Transverse colon (tissue), 4 donors: Measurements from ENCODE around the gene STK24. TPM values are rescaled to one million over a fixed set of nuclear protein-coding genes. Genes with fewer than 3 reads are reported as not detected.

Experiments
- DNase-seq: peaks from one replicate; pipeline ENCODE4 v3.0.0-alpha.2; 2019
- H3K27ac ChIP-seq, 4 donors: fragments of 200-600 bp; sonication (generic); 2 replicates each; pipeline ENCODE4 v1.5.1; 2016 to 2018; ENCODE audit warnings: inconsistent platforms in 4 of 4
- H3K27me3 ChIP-seq: fragments of 200-600 bp; sonication (generic); 2 replicates; pipeline ENCODE4 v1.5.1; 2017; ENCODE audit warnings: inconsistent platforms
- H3K36me3 ChIP-seq, 4 donors: fragments of 200-600 bp; sonication (generic); 2 replicates each; pipeline ENCODE4 v1.5.1; 2017 to 2019; ENCODE audit warnings: inconsistent platforms in 4 of 4
- H3K4me1 ChIP-seq, 4 donors: fragments of 200-600 bp; sonication (generic); 2 replicates each; pipeline ENCODE4 v1.5.1; 2017 to 2020; ENCODE audit warnings: inconsistent platforms in 4 of 4
- H3K4me3 ChIP-seq, 4 donors: fragments of 200-600 bp; sonication (generic); 1 replicate in 1 of 4; 2 replicates in 3 of 4; pipeline versions ENCODE4 v1.5.1 to v1.6.1; 2017 to 2019; ENCODE audit warnings: inconsistent platforms in 4 of 4
- H3K9me3 ChIP-seq, 2 donors: fragments of 200-600 bp; sonication (generic); 2 replicates each; pipeline ENCODE4 v1.5.1; 2017 to 2019; ENCODE audit warnings: inconsistent platforms in 2 of 2
- EP300 ChIP-seq: sonication (generic); formaldehyde crosslinking; IDR thresholded peaks from one replicate; pipeline ENCODE4 v1.6.1; 2017; ENCODE audit warnings: antibody characterized with exemption, low read depth
- POLR2A ChIP-seq: fragments of 450-650 bp; IDR thresholded peaks from one replicate; pipeline ENCODE4 v1.6.1; 2016; ENCODE audit warnings: antibody characterized with exemption, mild to moderate bottlenecking, moderate library complexity
- POLR2AphosphoS5 ChIP-seq, 3 donors: sonication (generic); formaldehyde crosslinking; IDR thresholded peaks; one replicate each; pipeline ENCODE4 v1.6.1; 2016; ENCODE audit warnings: antibody characterized with exemption in 3 of 3
- WGBS, 2 donors: methylation state at CpG; one replicate each; pipeline ENCODE4 v1.1.5; 2018; ENCODE audit warnings: low coverage in 1 of 2; 5-methylcytosine and 5-hydroxymethylcytosine counted together
- in situ Hi-C, 4 donors: fragments of 200-750 bp; cut with MboI; loops; one replicate each; pipeline versions ENCODE4 v1.15.0 to v1.15.1; 2017; ENCODE audit warnings: low sequenced_read_pairs in 3 of 4, low pct_ligation_motif_present in 1 of 4, low pct_unique_long_range_greater_than_20kb in 1 of 4
- intact Hi-C: fragments of 100-400 bp; cut with DNase I; formaldehyde crosslinking; loops from one replicate; pipeline ENCODE4 v1.15.1; 2023; ENCODE audit warnings: low total_unique reads
- total RNA-seq, 4 donors: library from RNA; depleted of rRNA; stranded (reverse); fragments of >200 nt; gene quantifications; one replicate each; pipeline ENCODE4 v1.1.0, GENCODE V29; 2016
- TF ChIP-seq, protein P1 (sequence below), 5 experiments: fragments of 200-600 bp in 3 of 5; fragments of 450-650 bp in 2 of 5; sonication (generic) in 3 of 5; IDR thresholded peaks; 1 replicate in 2 of 5; 2 replicates in 3 of 5; pipeline ENCODE4 v1.5.1; 2016 to 2017; ENCODE audit warnings: antibody characterized with exemption in 5 of 5, inconsistent platforms in 3 of 5, mild to moderate bottlenecking in 2 of 5, moderate library complexity in 1 of 5

Gene STK24
- total RNA-seq, 4 donors from 2014 or later: 87.2 to 152 (median 131) TPM

DNA sequence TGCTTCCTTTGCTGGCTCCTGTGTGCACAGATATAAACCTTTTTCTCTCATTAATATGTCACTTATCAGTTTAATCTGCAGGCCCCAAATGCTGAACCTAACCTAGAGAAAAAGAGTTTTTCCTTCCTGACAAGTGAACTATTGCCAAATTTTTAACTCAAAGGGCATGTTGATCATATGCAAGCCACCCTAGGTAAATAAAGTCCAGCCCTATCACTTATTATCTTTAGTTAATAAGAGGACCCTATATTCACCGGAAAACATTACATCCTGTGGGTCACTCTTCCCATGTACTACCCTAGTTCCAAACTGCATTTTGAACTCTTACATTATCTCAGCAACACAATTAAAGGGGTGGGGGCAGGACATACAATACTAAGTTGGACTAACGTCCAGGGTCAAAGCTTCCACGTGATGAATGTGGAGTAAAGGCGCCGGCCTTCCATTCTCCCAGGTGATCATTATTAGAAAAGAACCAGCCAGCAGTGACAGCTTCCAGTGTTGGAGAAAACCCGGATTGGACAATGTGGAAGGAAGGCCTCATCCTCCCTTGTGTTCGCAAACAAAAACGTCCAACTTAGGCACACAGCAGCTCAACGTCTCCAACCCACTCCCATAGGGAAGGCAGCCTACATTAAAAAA lies 86.6 kb downstream of the STK24 start:
- Histone ChIP-seq H3K9me3 (no peaks in the 10 kb centered on the region), H3K36me3 (no peaks in the 10 kb centered on the region), H3K27me3 (no peaks in the 10 kb centered on the region), H3K4me1 (peaks cover 31 to 90% (median 47%) of the 10 kb centered on the region in 4 donors), H3K27ac (peak overlapping the region; percentile 13 to 55 (median 32)), H3K4me3 (no peak overlapping the region)
- intact Hi-C loops: no loop called here
- no peak for DNase-seq
- in situ Hi-C loops: loop anchor here in 1 of 4 donors (10.0 kb wide), 1 partner anchor 84 kb away; the partner anchor contains the start of gene STK24
- no peak for TF ChIP-seq POLR2AphosphoS5 (IDR thresholded peaks at IDR 0.05)
- no peak for TF ChIP-seq POLR2A
- TF ChIP-seq, protein P1, sequence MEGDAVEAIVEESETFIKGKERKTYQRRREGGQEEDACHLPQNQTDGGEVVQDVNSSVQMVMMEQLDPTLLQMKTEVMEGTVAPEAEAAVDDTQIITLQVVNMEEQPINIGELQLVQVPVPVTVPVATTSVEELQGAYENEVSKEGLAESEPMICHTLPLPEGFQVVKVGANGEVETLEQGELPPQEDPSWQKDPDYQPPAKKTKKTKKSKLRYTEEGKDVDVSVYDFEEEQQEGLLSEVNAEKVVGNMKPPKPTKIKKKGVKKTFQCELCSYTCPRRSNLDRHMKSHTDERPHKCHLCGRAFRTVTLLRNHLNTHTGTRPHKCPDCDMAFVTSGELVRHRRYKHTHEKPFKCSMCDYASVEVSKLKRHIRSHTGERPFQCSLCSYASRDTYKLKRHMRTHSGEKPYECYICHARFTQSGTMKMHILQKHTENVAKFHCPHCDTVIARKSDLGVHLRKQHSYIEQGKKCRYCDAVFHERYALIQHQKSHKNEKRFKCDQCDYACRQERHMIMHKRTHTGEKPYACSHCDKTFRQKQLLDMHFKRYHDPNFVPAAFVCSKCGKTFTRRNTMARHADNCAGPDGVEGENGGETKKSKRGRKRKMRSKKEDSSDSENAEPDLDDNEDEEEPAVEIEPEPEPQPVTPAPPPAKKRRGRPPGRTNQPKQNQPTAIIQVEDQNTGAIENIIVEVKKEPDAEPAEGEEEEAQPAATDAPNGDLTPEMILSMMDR (IDR thresholded peaks at IDR 0.05): no peak
- 65 to 69% methylated on average over 4 to 9 of the region's 9 CpGs for WGBS, 2 donors

DNA sequence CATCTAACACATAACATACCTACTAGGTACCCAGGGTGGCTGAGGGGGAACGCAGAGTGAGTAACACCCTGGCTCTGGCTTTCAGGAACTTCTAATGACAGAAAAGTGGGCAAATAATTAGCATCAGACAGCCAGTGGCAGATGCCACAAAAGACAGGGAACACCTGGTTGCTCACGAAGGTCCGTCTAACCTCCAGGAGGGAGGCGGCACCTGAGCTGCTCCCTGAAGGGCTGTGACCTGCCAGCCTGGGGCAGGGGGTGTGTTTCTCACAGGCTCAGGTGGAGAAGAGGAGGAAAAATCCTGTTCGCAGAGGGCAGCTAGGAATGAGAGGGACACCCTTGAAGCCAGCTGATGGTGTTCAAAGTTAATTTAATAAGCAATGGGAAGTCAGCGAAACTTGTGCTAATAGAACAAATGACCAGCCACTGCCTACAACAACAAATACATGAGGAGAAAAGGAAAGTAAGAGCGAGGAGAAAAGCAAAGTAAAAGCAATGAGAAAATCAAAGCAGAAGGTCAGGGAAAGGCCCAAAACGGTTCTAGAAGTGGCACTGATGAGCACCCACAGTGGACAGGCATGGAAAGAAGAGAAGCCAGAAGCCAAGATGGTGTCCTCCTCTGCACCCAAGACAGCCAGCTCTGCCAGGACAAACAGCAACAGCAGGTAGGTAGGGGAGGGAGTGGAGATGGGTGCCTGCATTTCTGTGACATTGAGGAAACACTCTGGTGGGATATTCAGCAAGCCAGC lies 87.3 kb downstream of the STK24 start:
- peaks cover 36 to 90% (median 52%) of the 10 kb centered on the region in 4 donors for H3K4me1 ChIP-seq
- H3K27ac ChIP-seq: peak overlapping the region; percentile 13 to 55 (median 32)
- intact Hi-C loops: no loop called here
- 80 to 82% methylated on average over 4 to 8 of the region's 8 CpGs for WGBS, 2 donors
- no peaks in the 10 kb centered on the region for H3K9me3 ChIP-seq
- TF ChIP-seq, protein P1 (IDR thresholded peaks at IDR 0.05): no peak
- TF ChIP-seq EP300 (no peak), POLR2AphosphoS5 (IDR thresholded peaks at IDR 0.05) (no peak), POLR2A (no peak)
- in situ Hi-C loops: loop anchor here in 1 of 4 donors (10.0 kb wide), 1 partner anchor 85 kb away; the partner anchor contains the start of gene STK24
- no peak overlapping the region for H3K4me3 ChIP-seq
- no peaks in the 10 kb centered on the region for H3K27me3 ChIP-seq
- no peaks in the 10 kb centered on the region for H3K36me3 ChIP-seq
- no peak for DNase-seq

DNA sequence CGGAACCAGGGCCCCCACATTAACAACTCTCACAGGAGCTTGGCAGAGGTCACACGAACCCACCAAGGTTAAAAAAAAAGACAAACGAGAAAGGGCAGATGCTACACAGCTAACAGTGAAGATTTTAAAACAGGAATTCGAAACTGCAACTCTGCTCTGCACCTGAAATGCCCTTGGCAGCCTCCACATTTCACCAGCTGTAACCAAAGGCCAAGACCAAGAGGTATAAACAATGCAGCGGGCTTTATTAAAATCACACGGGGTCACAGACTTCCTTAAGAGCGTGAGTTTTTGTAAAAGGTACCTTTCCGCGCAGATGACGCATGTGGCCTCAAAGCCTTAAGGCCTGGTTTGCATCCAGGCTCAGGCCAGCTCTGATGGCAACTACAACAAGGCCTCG lies 88.2 kb downstream of the STK24 start:
- Histone ChIP-seq H3K27me3 (no peaks in the 10 kb centered on the region), H3K27ac (peak overlapping the region in 3 of 4 donors; percentile 17 to 55 (median 46)), H3K36me3 (no peaks in the 10 kb centered on the region), H3K4me1 (peaks cover 42 to 97% (median 61%) of the 10 kb centered on the region in 4 donors), H3K4me3 (no peak overlapping the region), H3K9me3 (no peaks in the 10 kb centered on the region)
- WGBS, 2 donors: 86 to 94% methylated on average over 4 to 11 of the region's 11 CpGs
- TF ChIP-seq EP300: no peak
- TF ChIP-seq, protein P1 (IDR thresholded peaks at IDR 0.05): no peak
- TF ChIP-seq POLR2A: no peak
- no peak for TF ChIP-seq POLR2AphosphoS5 (IDR thresholded peaks at IDR 0.05)
- DNase-seq: no peak
- in situ Hi-C loops: no loop called here
- intact Hi-C loops: no loop called here

DNA sequence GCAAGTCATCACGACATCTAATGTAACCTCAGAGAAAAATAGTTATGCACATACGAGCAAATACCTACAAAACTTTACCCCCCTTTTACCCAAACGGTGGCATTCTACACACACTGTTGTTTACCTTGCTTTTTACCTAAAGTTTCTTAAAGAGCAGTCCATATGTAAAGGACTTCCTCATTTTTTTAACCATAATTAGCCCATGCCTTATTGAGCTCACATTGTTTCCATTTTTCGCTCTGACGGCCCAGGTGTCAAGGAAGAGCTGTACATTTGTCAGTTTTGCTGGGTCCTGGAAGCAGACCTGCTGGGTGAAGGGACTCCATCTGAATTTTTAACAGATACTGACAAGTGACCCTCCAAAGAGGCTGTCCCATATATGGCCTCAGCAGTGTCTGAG lies 89.4 kb downstream of the STK24 start:
- H3K27ac ChIP-seq: peak overlapping the region in 1 of 4 donors; percentile 2

More for the DNA sequence above, 89.4 kb downstream of the STK24 start:
- Histone ChIP-seq H3K4me3 (no peak overlapping the region), H3K4me1 (peaks cover 53 to 99% (median 70%) of the 10 kb centered on the region in 4 donors), H3K27me3 (no peaks in the 10 kb centered on the region), H3K9me3 (no peaks in the 10 kb centered on the region), H3K36me3 (no peaks in the 10 kb centered on the region)
- in situ Hi-C loops: no loop called here
- WGBS, 2 donors: 78 to 80% methylated on average over 5 of the region's 5 CpGs
- intact Hi-C loops: no loop called here
- no peak for TF ChIP-seq EP300
- no peak for TF ChIP-seq POLR2A
- TF ChIP-seq POLR2AphosphoS5 (IDR thresholded peaks at IDR 0.05): no peak
- TF ChIP-seq, protein P1 (IDR thresholded peaks at IDR 0.05): no peak
- DNase-seq: no peak
